ENCODE measurements around the gene RIT1. TPM values are rescaled to one million over a fixed set of nuclear protein-coding genes. Genes with fewer than 3 reads are reported as not detected.

RIT1 gene, protein sequence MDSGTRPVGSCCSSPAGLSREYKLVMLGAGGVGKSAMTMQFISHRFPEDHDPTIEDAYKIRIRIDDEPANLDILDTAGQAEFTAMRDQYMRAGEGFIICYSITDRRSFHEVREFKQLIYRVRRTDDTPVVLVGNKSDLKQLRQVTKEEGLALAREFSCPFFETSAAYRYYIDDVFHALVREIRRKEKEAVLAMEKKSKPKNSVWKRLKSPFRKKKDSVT
- 38.3 TPM for total RNA-seq

DNA sequence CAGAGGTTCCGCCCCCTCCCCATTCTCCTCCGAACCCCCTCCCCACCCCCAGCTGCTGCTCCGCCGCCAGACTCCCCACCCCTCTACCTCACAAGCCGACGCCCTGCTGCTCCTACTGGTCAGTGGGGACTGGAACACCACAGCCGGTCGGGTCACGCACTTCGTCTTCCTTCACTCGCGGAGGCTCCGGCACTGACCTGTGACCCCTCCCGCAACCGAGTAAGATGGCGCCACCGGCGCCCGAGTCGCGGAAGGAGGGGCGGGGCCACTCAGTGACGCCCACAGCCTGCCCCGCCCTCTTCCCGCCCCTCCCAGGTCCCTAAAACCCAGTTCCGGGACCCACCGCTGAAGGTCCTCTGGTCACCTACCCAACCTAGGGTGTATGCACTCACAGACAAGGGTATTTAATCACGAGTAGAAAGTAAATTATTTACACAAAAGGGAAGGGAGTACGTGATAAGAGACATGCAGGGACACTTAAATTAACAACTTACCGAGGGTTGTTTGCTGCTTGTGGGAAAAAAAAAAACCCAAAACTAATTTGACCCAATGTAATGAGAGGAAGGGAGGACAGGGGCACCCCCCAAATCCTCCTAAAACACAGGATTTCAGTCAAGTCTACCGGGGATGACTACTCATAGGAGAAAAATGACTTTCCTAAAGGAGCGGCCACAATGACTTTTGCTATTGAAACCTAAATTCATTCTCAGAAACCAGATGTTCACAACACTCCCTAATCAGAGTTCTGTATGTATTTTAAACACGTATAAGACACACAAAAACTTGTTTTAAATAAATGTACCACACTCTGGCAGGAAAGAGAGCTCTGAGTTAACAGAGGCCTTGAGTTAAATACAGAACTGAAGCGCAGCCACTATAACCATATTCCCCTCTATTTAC lies at the start of gene RIT1:
Gene RIT1 (minus strand): TSS at position 194 of the 900 bp plus-strand sequence. CDS start 588 bp downstream, outside the sequence.
- peak within 1 kb of the TSS; percentile 98 for H3K27ac ChIP-seq
- H3K9me3 ChIP-seq = no peaks in the 10 kb centered on the region
- peaks cover 22% of the 10 kb centered on the region for H3K4me1 ChIP-seq
- H3K36me3 ChIP-seq = peaks cover 0 to 61% of the 10 kb centered on the region in 2 donors
- intact Hi-C loops (cut with DNase I) = no loop called here
- no peaks in the 10 kb centered on the region for H3K27me3 ChIP-seq
- peak within 1 kb of the TSS; percentile 72 to 82 for H3K4me3 ChIP-seq
- peak in 1 of 2 donors; percentile 90 for DNase-seq (ENCODE audit: extremely low spot score in 2 of 2)
- TF ChIP-seq, protein P1, sequence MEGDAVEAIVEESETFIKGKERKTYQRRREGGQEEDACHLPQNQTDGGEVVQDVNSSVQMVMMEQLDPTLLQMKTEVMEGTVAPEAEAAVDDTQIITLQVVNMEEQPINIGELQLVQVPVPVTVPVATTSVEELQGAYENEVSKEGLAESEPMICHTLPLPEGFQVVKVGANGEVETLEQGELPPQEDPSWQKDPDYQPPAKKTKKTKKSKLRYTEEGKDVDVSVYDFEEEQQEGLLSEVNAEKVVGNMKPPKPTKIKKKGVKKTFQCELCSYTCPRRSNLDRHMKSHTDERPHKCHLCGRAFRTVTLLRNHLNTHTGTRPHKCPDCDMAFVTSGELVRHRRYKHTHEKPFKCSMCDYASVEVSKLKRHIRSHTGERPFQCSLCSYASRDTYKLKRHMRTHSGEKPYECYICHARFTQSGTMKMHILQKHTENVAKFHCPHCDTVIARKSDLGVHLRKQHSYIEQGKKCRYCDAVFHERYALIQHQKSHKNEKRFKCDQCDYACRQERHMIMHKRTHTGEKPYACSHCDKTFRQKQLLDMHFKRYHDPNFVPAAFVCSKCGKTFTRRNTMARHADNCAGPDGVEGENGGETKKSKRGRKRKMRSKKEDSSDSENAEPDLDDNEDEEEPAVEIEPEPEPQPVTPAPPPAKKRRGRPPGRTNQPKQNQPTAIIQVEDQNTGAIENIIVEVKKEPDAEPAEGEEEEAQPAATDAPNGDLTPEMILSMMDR (IDR thresholded peaks at IDR 0.05) = peak in 1 of 3 experiments; percentile 30
- TF ChIP-seq POLR2AphosphoS5 (IDR thresholded peaks at IDR 0.05; ENCODE audit: insufficient read depth in 1 of 2, low read depth in 1 of 2) (peak; percentile 46 to 84), POLR2A (IDR thresholded peaks at IDR 0.05) (peak in 1 of 2 donors; percentile 72)

- Histone ChIP-seq H3K36me3 (peaks cover 12 to 96% of the 10 kb centered on the region in 2 donors), H3K27me3 (no peaks in the 10 kb centered on the region), H3K27ac (peak overlapping the region; percentile 53), H3K4me3 (no peak overlapping the region), H3K9me3 (no peaks in the 10 kb centered on the region), H3K4me1 (peaks cover 14% of the 10 kb centered on the region)
- no peak for TF ChIP-seq POLR2AphosphoS5 (IDR thresholded peaks at IDR 0.05; ENCODE audit: insufficient read depth in 1 of 2, low read depth in 1 of 2)
- no peak for TF ChIP-seq POLR2A (IDR thresholded peaks at IDR 0.05)
- TF ChIP-seq, protein P1 (IDR thresholded peaks at IDR 0.05) = no peak
- intact Hi-C loops (cut with DNase I) = no loop called here
- DNase-seq (ENCODE audit: extremely low spot score in 2 of 2) = no peak
Observed at GRCh38 chr1:155960081-155960745, 49.1 kb upstream of the RIT1 start.

DNA sequence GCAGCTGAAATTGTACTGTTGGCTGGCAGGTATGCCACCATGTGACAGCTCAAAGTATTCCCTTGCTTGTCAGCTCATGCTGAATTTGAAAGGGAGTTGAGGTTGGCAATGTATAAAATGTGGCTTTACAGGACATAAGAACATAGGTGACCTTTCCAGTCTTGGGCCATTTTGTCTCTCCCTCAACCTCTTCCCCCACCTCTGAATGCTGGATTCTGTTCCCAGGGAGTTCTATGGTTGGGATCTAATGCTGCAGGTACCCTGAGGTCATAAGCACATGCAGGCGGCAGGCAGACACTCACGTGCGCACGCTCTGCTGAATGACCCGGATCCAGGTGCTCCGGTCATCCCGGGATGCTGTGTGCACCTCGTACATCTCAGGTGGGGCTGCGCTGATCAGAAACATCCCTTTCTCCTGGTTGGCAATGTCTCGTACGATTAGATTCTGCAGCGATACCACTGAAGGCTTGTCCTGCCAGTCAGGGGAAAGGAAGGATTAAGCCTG lies 46.3 kb upstream of the RIT1 start:
- Histone ChIP-seq H3K9me3 (no peaks in the 10 kb centered on the region), H3K4me3 (no peak overlapping the region), H3K27me3 (no peaks in the 10 kb centered on the region), H3K4me1 (peaks cover 11% of the 10 kb centered on the region), H3K36me3 (peaks cover 10 to 93% of the 10 kb centered on the region in 2 donors), H3K27ac (no peak overlapping the region)
- intact Hi-C loops (cut with DNase I) = no loop called here
- TF ChIP-seq POLR2AphosphoS5 (IDR thresholded peaks at IDR 0.05; ENCODE audit: insufficient read depth in 1 of 2, low read depth in 1 of 2) (no peak), POLR2A (IDR thresholded peaks at IDR 0.05) (no peak)
- TF ChIP-seq, protein P1 (IDR thresholded peaks at IDR 0.05) = no peak
- DNase-seq (ENCODE audit: extremely low spot score in 2 of 2) = no peak

- no peak for DNase-seq (ENCODE audit: extremely low spot score in 2 of 2)
- no peak overlapping the region for H3K4me3 ChIP-seq
- peaks cover 10 to 93% of the 10 kb centered on the region in 2 donors for H3K36me3 ChIP-seq
- no peaks in the 10 kb centered on the region for H3K27me3 ChIP-seq
- H3K9me3 ChIP-seq = no peaks in the 10 kb centered on the region
- no peaks in the 10 kb centered on the region for H3K4me1 ChIP-seq
- H3K27ac ChIP-seq = no peak overlapping the region
- intact Hi-C loops (cut with DNase I) = no loop called here
- TF ChIP-seq, protein P1 (IDR thresholded peaks at IDR 0.05) = no peak
- TF ChIP-seq POLR2A (IDR thresholded peaks at IDR 0.05) (no peak), POLR2AphosphoS5 (IDR thresholded peaks at IDR 0.05; ENCODE audit: insufficient read depth in 1 of 2, low read depth in 1 of 2) (no peak)
Observed at GRCh38 chr1:155954645-155955044, 43.5 kb upstream of the RIT1 start.

All from vagina (tissue), 2 donors.